Right cardiac atrium (tissue), 5 donors: Measurements from ENCODE around the gene BFSP1. TPM values are rescaled to one million over a fixed set of nuclear protein-coding genes. Genes with fewer than 3 reads are reported as not detected.

Source experiments
- ATAC-seq, 2 donors: fragments of 200-7000 bp; cut with Tn5 transposase; one replicate each; pipeline versions ENCODE4 v1.8.0 to v1.9.1; 2020; ENCODE audit warnings: moderate library complexity in 2 of 2, mild to moderate bottlenecking in 1 of 2
- DNase-seq, 3 donors: peaks; one replicate each; pipeline ENCODE4 v3.0.0-alpha.2; 2020
- H3K27ac ChIP-seq: one replicate; pipeline ENCODE4 v1.5.1; 2013; ENCODE audit warnings: mild to moderate bottlenecking, low read length, control low read depth, moderate library complexity
- H3K27me3 ChIP-seq: one replicate; pipeline ENCODE4 v1.6.1; 2013; ENCODE audit not compliant: control insufficient read depth, insufficient read depth
- H3K4me1 ChIP-seq: one replicate; pipeline ENCODE4 v1.6.1; 2013; ENCODE audit warnings: low read length; ENCODE audit not compliant: control insufficient read depth, insufficient read depth
- H3K4me3 ChIP-seq: one replicate; pipeline ENCODE4 v1.5.1; 2013; ENCODE audit warnings: low read length, control low read depth
- H3K9me3 ChIP-seq: one replicate; pipeline ENCODE4 v1.6.1; 2013; ENCODE audit warnings: low read length; ENCODE audit not compliant: control insufficient read depth
- WGBS: extraction: QIAGEN DNeasy Blood & Tissue Kit; methylation state at CpG from one replicate; pipeline ENCODE4 v1.1.7; 2013; 5-methylcytosine and 5-hydroxymethylcytosine counted together
- intact Hi-C, 4 donors: fragments of 100-400 bp; cut with DNase I; formaldehyde crosslinking; loops; one replicate each; pipeline versions ENCODE4 v1.11.0 to v1.14.0; 2022 to 2023
- polyA plus RNA-seq: library from polyadenylated mRNA; stranded (reverse); fragments of 200-250 nt; gene quantifications from one replicate; pipeline ENCODE4 v1.2.3, GENCODE V29; 2013
- total RNA-seq, 4 donors: library from RNA; stranded (reverse); fragmentation: NEBNext Ultra II Directional; extraction: Animal tissue kit (Norgen Biotek cat#: 25700); gene quantifications; one replicate each; pipeline ENCODE4 v1.2.1, GENCODE V29; 2021
- donor health status: healthy with polysubstance abuse.
- donor health status: DM: no; HTN: yes; CAD: no.
- donor health status: DM: no; HTN: no; CAD: no.
- donor health status: DM: no; HTN: yes; CAD: no; lungs with severe emphysema.
- donor health status: DM: yes; HTN: yes; CAD: no.

The BFSP1 gene
- total and polyA plus RNA-seq, 5 donors = 0.59 to 1.8 (median 0.65) TPM

GRCh38 chr20:17519606-17520285 is 11.4 kb downstream of the BFSP1 start:
- 78% methylated on average over 7 of the region's 7 CpGs for WGBS
- Histone ChIP-seq H3K9me3 (no peaks in the 10 kb centered on the region), H3K4me1 (peaks cover 2% of the 10 kb centered on the region), H3K4me3 (no peak overlapping the region), H3K27ac (no peak overlapping the region), H3K27me3 (no peaks in the 10 kb centered on the region)
- ATAC-seq (no peak), DNase-seq (no peak)
- intact Hi-C loops = no loop called here

DNA sequence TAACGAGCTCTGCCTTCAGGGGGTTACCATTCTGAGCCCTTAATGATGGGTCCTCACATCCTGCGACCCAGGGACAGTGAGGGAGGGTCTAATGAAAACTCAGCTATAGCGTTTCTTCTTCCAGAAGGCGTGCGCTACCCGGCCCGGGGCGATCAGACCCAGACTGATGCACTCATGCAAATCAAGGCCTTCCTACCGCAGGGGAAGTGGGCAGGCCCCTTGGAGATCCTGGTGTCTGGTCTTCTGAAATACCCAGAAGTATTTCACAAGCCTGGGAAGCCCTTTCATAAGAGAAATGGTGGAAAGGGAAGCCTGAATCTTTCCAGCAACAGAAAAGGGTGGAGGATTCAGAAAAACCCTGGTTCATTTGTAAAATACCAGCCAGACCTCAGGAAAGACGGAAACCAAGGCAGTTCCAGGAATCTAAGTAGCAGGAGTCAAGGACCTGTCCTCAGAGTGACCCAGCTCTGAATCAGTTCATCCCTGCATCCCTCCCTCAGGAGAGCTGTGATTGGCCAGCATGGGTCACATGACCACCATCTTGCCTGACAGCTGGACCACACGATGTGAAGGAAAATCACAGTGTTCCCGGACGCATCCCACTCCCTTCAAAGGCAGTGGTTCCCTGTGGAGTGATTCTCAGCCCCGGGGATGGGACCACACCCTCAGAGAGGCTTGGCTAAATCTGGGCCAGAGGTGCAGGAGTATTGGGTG is 12.7 kb downstream of the BFSP1 start:
- intact Hi-C loops = no loop called here
- ATAC-seq (peak in 1 of 2 donors; percentile 22), DNase-seq (peak in 1 of 3 donors; percentile 74)
- H3K27ac ChIP-seq = no peak overlapping the region
- H3K4me3 ChIP-seq = no peak overlapping the region
- H3K4me1 ChIP-seq = peaks cover 2% of the 10 kb centered on the region
- WGBS = 77% methylated on average over 14 of the region's 14 CpGs
- H3K27me3 ChIP-seq = no peaks in the 10 kb centered on the region
- H3K9me3 ChIP-seq = no peaks in the 10 kb centered on the region

DNA sequence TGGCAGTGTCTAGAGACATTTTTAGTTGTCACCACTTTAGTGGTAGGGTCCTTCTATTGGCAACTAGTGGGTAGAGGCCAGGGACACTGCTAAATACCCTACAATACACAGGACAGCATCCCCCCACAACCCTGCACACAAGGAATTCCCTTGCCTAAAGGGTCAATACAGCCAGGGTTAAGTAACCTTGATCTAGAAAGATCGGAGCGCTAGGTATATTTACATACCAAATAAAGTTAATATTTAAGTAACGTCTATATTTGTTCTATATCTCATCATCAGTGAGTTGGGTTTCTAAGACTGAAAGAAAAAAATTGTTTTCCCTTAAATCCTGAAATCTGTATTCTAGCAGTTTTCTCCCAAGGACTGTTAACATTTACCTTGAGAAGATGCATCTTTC is 16.1 kb downstream of the BFSP1 start:
- Histone ChIP-seq H3K9me3 (no peaks in the 10 kb centered on the region), H3K4me1 (no peaks in the 10 kb centered on the region), H3K4me3 (no peak overlapping the region), H3K27ac (no peak overlapping the region), H3K27me3 (no peaks in the 10 kb centered on the region)
- DNase-seq = no peak
- intact Hi-C loops = no loop called here
- WGBS = 93% methylated on average over 3 of the region's 3 CpGs
- ATAC-seq = no peak

DNA sequence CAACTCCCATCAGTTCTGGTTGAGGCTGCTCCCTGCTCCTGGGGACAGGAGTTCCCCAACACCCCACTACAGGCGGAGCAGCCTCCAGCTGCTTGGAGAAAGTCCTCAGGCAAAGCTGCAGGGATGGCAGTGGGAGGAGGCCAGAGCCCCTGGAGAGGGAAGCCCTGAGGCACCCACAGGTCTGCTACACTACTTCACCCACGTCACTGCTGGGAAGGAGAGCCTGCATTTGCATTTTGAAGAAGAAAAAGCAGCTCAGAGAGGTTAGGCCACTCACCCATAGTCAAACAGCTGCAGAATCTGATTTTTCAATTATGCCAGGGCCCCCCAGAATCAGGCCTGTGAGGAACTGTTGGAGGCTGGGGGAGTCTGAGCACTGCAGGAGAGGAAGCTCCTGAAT is 17.2 kb downstream of the BFSP1 start:
- intact Hi-C loops = no loop called here
- H3K27me3 ChIP-seq = no peaks in the 10 kb centered on the region
- H3K27ac ChIP-seq = no peak overlapping the region
- no peak overlapping the region for H3K4me3 ChIP-seq
- WGBS = 91% methylated on average over 2 of the region's 2 CpGs
- ATAC-seq = no peak
- no peaks in the 10 kb centered on the region for H3K9me3 ChIP-seq
- no peaks in the 10 kb centered on the region for H3K4me1 ChIP-seq
- DNase-seq = no peak

- Histone ChIP-seq H3K27me3 (no peaks in the 10 kb centered on the region), H3K4me3 (no peak overlapping the region), H3K27ac (no peak overlapping the region), H3K9me3 (no peaks in the 10 kb centered on the region), H3K4me1 (no peaks in the 10 kb centered on the region)
- ATAC-seq = no peak
- DNase-seq = no peak
- intact Hi-C loops = no loop called here
- WGBS = 90% methylated on average over 6 of the region's 6 CpGs
Measured at GRCh38 chr20:17511401-17511800, 19.8 kb downstream of the BFSP1 start.

GRCh38 chr20:17510548-17510947 is 20.6 kb downstream of the BFSP1 start:
- H3K27me3 ChIP-seq = no peaks in the 10 kb centered on the region

GRCh38 chr20:17508756-17509155 is 22.4 kb downstream of the BFSP1 start:
- Histone ChIP-seq H3K27ac (no peak overlapping the region), H3K4me3 (no peak overlapping the region), H3K9me3 (no peaks in the 10 kb centered on the region), H3K27me3 (no peaks in the 10 kb centered on the region), H3K4me1 (no peaks in the 10 kb centered on the region)
- DNase-seq (peak in 1 of 3 donors; percentile 49), ATAC-seq (no peak)
- intact Hi-C loops = loop anchor here in 3 of 4 donors (5.0 to 10.0 kb wide), 5 partner anchors 396 to 766 kb away; no protein-coding TSS in a partner anchor
- 95% methylated on average over 18 of the region's 18 CpGs for WGBS

More at GRCh38 chr20:17510548-17510947, 20.6 kb downstream of the BFSP1 start:
- Histone ChIP-seq H3K9me3 (no peaks in the 10 kb centered on the region), H3K27ac (no peak overlapping the region), H3K4me1 (no peaks in the 10 kb centered on the region), H3K4me3 (no peak overlapping the region)
- 55% methylated on average over 4 of the region's 4 CpGs for WGBS
- ATAC-seq (no peak), DNase-seq (no peak)
- intact Hi-C loops = no loop called here

GRCh38 chr20:17507531-17507930 is 23.6 kb downstream of the BFSP1 start:
- Histone ChIP-seq H3K27me3 (no peaks in the 10 kb centered on the region), H3K4me3 (no peak overlapping the region), H3K4me1 (no peaks in the 10 kb centered on the region), H3K9me3 (no peaks in the 10 kb centered on the region), H3K27ac (no peak overlapping the region)
- intact Hi-C loops = loop anchor here in 3 of 4 donors (5.0 to 10.0 kb wide), 5 partner anchors 397 to 767 kb away; no protein-coding TSS in a partner anchor
- WGBS = 93% methylated on average over 5 of the region's 5 CpGs
- no peak for DNase-seq
- ATAC-seq = no peak

DNA sequence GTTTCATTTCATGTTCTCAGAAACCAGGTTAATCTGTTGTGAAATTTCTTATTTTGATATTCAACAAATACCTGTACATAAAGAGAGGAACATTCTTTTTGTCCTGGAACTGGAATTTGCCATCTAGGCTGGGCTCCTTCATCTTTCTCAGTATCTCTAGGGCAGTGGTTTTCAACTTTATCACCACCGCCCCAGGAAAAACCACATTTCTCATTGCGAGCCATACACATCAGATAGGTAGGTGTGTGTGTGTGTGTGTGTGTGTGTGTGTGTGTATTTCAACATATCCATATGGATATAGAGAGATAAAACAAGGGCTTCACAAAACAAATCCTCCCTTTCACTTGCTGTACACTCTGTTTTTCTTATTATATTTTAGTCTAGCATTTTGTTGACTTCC is 24.1 kb downstream of the BFSP1 start:
- 96% methylated on average over 2 of the region's 2 CpGs for WGBS
- H3K9me3 ChIP-seq = no peaks in the 10 kb centered on the region
- H3K27me3 ChIP-seq = no peaks in the 10 kb centered on the region
- no peak for ATAC-seq
- DNase-seq = no peak
- no peaks in the 10 kb centered on the region for H3K4me1 ChIP-seq
- H3K27ac ChIP-seq = no peak overlapping the region
- no peak overlapping the region for H3K4me3 ChIP-seq
- intact Hi-C loops = loop anchor here in 3 of 4 donors (5.0 to 10.0 kb wide), 5 partner anchors 398 to 768 kb away; no protein-coding TSS in a partner anchor

GRCh38 chr20:17505636-17506517 is 25.3 kb downstream of the BFSP1 start:
- H3K9me3 ChIP-seq = no peaks in the 10 kb centered on the region
- intact Hi-C loops = loop anchor here in 3 of 4 donors (5.0 to 10.0 kb wide), 5 partner anchors 399 to 769 kb away; no protein-coding TSS in a partner anchor
- no peak overlapping the region for H3K4me3 ChIP-seq
- H3K27ac ChIP-seq = no peak overlapping the region
- 79% methylated on average over 19 of the region's 19 CpGs for WGBS
- no peaks in the 10 kb centered on the region for H3K4me1 ChIP-seq
- DNase-seq (peak in 1 of 3 donors; percentile 49), ATAC-seq (peak; percentile 13 to 33)
- no peaks in the 10 kb centered on the region for H3K27me3 ChIP-seq
